Measurements from ENCODE around the gene SEC11A.

- no peak for TF ChIP-seq CTCF (IDR thresholded peaks at IDR 0.05; ENCODE audit: insufficient read depth, low read length, poor library complexity, severe bottlenecking)
- no peak for TF ChIP-seq EZH2phosphoT487 (conservative IDR thresholded peaks at IDR 0.05; ENCODE audit: low read length)
Measured at GRCh38 chr15:84703808-84704207, 12.1 kb downstream of the SEC11A start.

All from SU-DHL-6 (cell line).